GM21723 (cell line): ENCODE measurements around the gene ZNF841.
"Not testable (repeated sequence)": the region's sequence is repeated elsewhere in the genome, so short reads cannot be mapped to it uniquely, and the experiment has no call there.

Source experiments
- ATAC-seq: cut with Tn5 transposase; IDR thresholded peaks from one replicate; pipeline ENCODE4 v1.9.1; 2021; ENCODE audit warnings: mild to moderate bottlenecking, moderate library complexity; ENCODE audit not compliant: unreplicated experiment

Gene ZNF841

DNA sequence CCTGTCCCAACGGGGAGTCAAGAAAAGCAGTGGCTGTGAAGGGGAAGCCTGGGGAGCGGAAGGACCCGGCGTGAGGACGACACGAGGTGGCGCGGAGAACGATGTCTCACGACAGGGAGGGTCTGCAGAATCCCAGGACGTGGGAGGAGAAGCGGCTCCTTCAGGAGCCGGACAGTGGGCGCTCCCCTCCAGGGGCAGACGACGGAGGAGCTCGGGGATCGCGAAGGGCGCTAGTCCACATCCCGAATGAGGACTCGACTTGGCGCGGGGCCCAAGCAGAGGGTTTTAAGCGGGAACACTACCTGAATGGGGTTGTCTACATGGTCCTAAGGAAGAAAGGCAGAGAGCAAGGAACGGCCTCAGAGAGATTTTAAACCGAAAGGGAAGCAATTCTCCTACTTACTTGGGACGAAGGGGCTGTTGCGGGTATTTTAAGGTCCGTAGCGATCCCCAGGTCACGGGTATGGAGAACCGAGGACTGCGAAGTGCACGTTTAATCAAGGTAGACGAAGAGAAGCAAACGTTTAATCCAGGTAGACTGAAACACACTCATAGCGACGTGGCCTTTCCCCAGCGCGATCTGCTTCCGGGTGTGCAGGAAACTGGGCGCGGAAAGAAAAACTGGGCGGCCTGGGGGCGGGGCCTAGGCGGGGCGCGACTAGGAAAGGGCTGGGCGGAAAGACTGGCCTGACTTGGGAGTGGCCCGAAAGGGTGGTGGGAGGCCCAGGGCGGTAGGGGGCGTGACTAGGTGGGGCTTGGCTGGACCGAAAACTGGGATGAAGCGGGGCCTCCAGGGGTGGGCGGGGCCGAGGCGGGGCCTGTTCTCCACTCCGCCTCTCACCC, at the start of gene ZNF841:
Gene ZNF841 (minus strand): TSS at position 594 of the 843 bp plus-strand sequence. CDS start 10,964 bp downstream, outside the sequence.
- peak; percentile 80 for ATAC-seq

DNA sequence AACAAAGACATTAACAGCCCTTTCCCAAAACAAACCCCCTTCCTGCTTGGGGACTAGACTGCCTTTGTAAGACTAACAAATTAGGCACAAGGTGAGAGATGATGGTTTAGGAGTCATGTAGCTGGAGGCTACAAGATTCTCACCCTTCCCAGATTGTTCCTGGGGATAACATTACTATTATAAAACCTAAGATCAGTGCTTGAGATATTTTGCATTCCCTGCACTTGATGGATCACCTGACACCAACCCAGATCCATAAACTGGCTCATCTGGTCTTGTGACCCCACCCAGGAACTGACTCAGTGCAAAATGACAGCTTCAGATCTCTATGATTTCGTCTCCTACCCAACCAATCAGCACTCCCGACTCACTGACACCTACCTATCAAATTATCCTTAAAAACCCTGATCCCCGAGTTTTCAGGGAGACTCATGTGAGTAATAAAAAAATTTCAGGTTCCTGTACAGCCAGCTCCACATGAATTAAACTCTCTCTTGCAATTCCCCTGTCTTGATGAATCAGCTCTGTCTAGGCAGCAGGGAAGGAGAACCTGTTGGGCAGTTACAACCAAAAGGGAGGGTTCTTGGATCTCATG, 46.5 kb upstream of the ZNF841 start:
- ATAC-seq = no peak

- no peak for ATAC-seq
Observed at GRCh38 chr19:52141203-52141602, 45.6 kb upstream of the ZNF841 start.

DNA sequence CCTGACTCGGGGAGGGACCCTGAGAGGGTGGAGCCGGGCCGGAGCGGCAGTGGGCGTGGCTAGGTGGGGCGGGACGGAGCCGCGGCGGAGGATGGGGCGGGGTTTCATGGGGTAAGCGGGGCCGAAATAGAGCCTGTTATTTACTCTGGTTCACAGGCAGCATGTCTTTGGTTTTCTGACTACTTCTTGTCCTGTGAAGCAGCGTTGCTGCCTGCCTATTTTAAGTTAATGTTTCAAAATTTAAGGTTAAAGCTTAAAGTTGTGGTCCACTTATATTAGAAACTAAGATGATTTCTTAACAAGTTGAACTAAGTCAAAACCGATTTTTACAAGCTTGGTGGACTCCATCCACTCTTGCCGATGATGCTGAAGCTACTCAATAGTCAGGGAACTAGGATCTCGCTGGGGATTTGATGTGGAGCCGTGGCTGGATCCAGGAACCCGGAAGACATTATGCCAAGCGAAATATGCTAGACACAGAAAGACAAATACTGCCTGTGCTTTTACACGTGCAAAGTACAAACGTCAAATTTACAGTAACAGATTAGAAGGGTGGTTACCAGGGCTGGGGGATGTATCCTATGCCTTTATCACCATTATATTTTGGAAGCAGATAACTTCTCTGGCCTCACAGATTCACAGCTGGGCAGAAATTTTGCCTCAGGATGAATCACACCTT, 44.6 kb upstream of the ZNF841 start:
- ATAC-seq = peak; percentile 84

DNA sequence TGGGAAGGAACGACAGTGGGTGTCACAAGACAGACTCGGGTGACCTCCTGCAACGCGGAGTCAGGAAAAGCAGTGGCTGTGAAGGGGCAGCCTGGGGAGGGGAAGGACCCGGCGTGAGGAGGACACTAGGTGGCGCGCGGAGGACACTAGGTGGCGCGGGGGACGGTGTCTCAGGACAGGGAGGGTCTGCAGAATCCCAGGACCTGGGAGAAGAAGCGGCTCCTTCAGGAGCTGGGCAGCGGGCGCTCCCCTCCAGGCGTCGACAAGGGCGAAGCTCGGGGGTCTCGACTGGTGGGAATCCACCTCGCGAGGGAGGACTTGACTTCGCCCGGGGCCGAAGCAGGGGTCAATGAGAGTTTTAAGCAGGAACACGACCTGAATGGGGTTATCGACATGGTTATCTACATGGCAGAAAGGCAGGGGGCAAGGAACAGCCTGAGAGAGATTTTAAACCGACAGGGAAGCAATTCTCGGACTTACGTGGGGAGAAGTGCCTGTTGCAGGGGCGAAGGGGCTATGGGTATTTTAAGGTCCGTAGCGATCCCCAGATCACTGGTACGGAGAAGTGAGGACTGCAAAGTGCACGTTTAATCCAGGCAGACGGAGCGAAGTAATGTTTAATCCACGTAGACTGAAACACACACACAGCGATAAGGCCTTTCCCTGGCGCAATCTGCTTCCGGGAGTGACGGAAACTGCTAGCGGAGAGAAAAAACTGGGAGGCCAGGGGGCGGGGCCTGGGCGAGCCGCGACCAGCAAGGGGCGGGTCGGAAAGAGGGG, 43.9 kb upstream of the ZNF841 start, which contains the start of gene ZNF616:
Gene ZNF616 (minus strand): TSS at position 687 of the 780 bp plus-strand sequence. CDS start 9,426 bp downstream, outside the sequence.
- peak; percentile 82 for ATAC-seq

GRCh38 chr19:52138983-52139251, 43.4 kb upstream of the ZNF841 start:
- no peak for ATAC-seq

GRCh38 chr19:52138278-52138982, 42.9 kb upstream of the ZNF841 start:
- peak; percentile 18 for ATAC-seq

GRCh38 chr19:52120286-52120685, 24.7 kb upstream of the ZNF841 start:
- no peak for ATAC-seq

DNA sequence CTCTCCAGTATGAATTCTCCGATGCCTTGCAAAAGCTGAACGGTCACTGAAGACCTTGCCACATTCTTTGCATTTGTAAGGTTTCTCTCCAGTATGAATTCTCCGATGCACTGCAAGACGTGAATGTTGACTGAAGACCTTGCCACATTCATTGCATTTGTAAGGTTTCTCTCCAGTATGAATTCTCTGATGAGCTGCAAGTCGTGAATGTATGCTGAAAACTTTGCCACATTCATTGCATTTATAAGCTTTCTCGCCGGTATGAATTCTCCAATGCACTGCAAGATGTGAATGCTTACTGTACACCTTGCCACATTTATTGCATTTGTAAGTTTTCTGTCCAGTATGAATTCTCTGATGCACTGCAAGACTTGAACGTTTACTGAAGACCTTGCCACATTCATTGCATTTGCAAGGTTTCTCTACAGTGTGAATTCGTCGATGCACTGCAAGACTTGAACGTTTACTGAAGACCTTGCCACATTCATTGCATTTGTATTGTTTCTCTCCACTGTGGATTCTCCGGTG, 20.0 kb upstream of the ZNF841 start:
- ATAC-seq = no peak

DNA sequence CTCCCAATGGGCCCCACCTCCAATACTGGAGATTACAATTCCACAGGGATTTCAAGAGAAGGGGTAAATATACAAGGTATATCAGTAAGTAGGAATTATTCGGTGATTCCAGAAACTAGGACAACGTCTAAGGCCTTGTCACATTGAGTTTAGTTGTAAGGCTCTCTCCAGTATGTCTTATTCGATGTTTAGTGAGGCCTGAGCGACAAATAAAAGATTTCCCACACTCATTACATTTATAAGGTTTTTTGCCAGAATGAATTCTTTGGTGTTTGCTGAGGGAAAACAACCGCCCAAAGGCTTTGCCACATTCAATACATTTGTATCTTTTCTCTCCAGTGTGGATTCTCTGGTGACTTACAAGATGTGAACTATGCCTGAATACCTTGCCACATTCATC, 19.1 kb upstream of the ZNF841 start:
- ATAC-seq = no peak

DNA sequence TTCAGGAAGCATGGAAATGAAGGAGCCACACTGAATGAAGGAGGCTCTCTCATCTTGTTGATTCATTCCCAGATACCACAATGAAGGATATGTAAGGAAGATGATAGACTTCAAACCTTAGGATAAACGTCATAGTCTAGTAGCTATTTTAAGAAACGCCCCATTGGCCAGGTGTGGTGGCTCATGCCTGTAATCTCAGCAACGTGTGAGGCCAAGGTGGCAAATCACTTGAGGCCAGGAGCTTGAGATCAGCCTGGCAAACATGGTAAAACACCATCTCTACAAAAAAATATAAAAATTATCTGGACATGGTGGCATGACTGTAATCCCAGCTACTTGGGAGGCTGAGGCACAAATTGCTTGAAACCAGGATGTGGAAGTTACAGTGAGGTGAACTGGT, 17.1 kb upstream of the ZNF841 start:
- ATAC-seq = no peak

GRCh38 chr19:52110780-52111179, 15.2 kb upstream of the ZNF841 start:
- no peak for ATAC-seq

DNA sequence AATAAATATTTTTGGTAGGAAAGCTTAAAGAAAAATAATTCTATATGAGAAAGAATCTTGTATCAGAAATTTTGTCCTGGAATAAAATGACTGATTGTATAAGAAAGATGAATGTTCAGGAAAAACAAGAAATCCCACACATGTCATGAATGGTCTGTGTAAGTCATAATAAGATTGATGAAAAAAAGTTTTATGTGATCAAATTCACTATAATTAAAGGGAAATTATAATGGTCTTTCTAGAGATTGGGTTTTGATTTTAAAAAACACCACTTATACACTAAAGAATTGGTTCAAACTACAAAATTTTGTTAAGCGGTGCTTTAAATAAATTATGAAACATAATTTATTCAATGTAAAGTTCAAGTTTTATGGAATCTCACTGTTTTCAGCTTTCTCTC, 7.2 kb upstream of the ZNF841 start:
- ATAC-seq = no peak

- no peak for ATAC-seq
Observed at GRCh38 chr19:52101866-52102562, 6.4 kb upstream of the ZNF841 start.

DNA sequence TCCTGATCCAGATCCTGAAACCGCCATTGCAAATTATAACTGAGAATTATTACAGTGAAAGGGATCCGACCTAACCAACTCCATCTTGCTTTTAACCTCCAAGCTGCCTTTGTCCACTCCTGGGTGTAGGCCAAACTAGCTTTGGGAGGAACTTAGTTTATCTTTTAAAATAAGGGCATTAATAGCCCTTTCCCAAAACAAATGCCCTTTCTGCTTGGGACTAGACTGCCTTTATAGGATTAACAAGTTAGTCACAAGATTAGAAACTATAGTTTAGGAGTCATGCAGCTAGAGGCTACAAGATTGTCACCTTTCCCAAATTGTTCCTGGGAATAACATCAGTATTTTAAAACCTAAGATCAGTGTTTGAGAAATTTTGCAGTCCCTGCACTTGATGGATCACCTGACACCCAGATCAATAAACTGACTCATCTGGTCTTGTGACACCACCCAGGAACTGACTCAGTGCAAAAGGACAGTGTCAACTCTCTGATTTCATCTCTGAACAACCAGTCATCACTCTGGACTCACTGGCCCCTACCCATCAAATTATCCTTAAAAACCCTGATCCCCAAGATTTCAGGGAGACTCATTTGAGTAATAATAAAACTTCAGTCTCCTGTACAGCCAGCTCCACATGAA, 4.1 kb upstream of the ZNF841 start:
- ATAC-seq = no peak

- not testable (repeated sequence) for ATAC-seq
Observed at GRCh38 chr19:52096416-52096815, 851 bp upstream of the ZNF841 start.

DNA sequence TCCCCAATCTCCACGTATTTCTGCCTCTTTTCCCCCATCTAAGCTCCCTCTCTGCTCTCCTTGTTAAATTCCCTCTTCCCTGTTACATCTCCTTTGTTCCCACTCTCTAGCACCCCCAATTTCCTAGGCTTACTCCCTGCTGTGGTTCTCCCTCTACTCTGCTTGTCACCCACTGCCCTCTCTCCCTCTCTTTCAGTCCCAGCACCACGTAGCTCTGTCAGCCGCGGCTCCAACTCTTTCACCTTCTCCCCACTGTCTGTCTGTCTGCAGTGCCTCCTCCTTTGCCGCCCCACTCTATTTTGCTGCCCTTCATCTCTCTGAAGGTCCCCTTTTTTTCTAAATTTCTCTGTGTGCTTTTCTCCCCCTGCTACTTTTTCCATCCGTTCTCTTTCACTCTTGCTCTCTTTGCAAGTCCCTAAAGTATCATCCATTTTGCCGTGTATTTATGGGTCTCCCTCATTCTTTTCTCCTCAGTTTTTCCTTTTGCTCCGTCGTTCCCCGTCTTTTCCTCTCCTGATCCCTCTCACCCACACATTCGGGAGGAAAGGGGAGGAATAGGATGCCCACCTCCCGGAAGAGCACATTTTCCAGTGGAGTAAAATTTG, 937 bp downstream of the ZNF841 start:
- ATAC-seq = no peak

GRCh38 chr19:52086481-52086880, 9.1 kb downstream of the ZNF841 start:
- ATAC-seq = no peak

GRCh38 chr19:52070496-52070895, 25.1 kb downstream of the ZNF841 start:
- no peak for ATAC-seq
